WTC11 (cell line): ENCODE measurements around the gene STK39. TPM values are rescaled to one million over a fixed set of nuclear protein-coding genes. Genes with fewer than 3 reads are reported as not detected.

ENCODE experiments used
- ATAC-seq: fragments of 200-7000 bp; cut with Tn5 transposase; 2 replicates; pipeline ENCODE4 v1.10.0; 2021; ENCODE audit warnings: mild to moderate bottlenecking, moderate library complexity
- CTCF ChIA-PET: fragments of 300-600 bp; sonication (Branson Sonifier 250); formaldehyde crosslinking; loops from one replicate; lab custom pipeline; 2021; ENCODE audit warnings: antibody characterized with exemption; lab: Charles Lee
- POLR2A ChIA-PET: fragments of 350-600 bp; sonication (Branson Sonifier 250); formaldehyde crosslinking; loops from one replicate; lab custom pipeline; 2021; ENCODE audit warnings: antibody characterized with exemption; lab: Charles Lee
- DNase-seq: peaks from one replicate; pipeline ENCODE4 v3.0.0; 2021; ENCODE audit warnings: low spot score
- H3K27ac Mint-ChIP-seq: 2 replicates; pipeline ENCODE4 v1.8.0; 2021; ENCODE audit warnings: mixed read lengths
- H3K27me3 Mint-ChIP-seq: 2 replicates; pipeline ENCODE4 v1.8.0; 2021; ENCODE audit warnings: low read depth, mild to moderate bottlenecking, moderate library complexity, mixed read lengths
- H3K36me3 Mint-ChIP-seq: 2 replicates; pipeline ENCODE4 v1.8.0; 2021; ENCODE audit warnings: mixed read lengths
- H3K4me1 Mint-ChIP-seq: 2 replicates; pipeline ENCODE4 v1.8.0; 2022; ENCODE audit warnings: mixed read lengths
- H3K4me3 Mint-ChIP-seq: 2 replicates; pipeline ENCODE4 v1.8.0; 2021; ENCODE audit warnings: mild to moderate bottlenecking, moderate library complexity, mixed read lengths
- H3K9me3 Mint-ChIP-seq: 2 replicates; pipeline ENCODE4 v1.8.0; 2021; ENCODE audit warnings: mixed read lengths
- CREM ChIP-seq: sonication (generic); formaldehyde crosslinking; IDR thresholded peaks from 2 replicates; pipeline ENCODE4 v1.8.1; 2022; ENCODE audit warnings: mild to moderate bottlenecking, missing genetic modification reagents, moderate library complexity
- CTCF ChIP-seq: fragments of 200-600 bp; IDR thresholded peaks from 2 replicates; pipeline ENCODE4 v1.8.0; 2022; ENCODE audit warnings: antibody characterized with exemption
- E2F1 ChIP-seq: sonication (generic); formaldehyde crosslinking; IDR thresholded peaks from 2 replicates; pipeline ENCODE4 v1.8.0; 2022; ENCODE audit warnings: mild to moderate bottlenecking, missing genetic modification reagents
- ERG ChIP-seq: fragments of 250-450 bp; sonication (Bioruptor Pico); IDR thresholded peaks from 2 replicates; pipeline ENCODE4 v1.8.0; 2021; ENCODE audit warnings: mild to moderate bottlenecking
- GTF2I ChIP-seq: fragments of 250-450 bp; sonication (Bioruptor Pico); conservative IDR thresholded peaks from 2 replicates; pipeline ENCODE4 v1.4.0; 2021; ENCODE audit warnings: mild to moderate bottlenecking
- JAZF1 ChIP-seq: fragments of 250-450 bp; sonication (Bioruptor Pico); IDR thresholded peaks from 2 replicates; pipeline ENCODE4 v1.9.0; 2021; ENCODE audit warnings: moderate library complexity, mild to moderate bottlenecking, inconsistent platforms
- MLX ChIP-seq: sonication (generic); formaldehyde crosslinking; IDR thresholded peaks from 2 replicates; pipeline ENCODE4 v1.8.1; 2023; ENCODE audit warnings: mild to moderate bottlenecking, missing genetic modification reagents, moderate library complexity
- NFATC4 ChIP-seq: fragments of 250-450 bp; sonication (Bioruptor Pico); IDR thresholded peaks from 2 replicates; pipeline ENCODE4 v1.9.0; 2021; ENCODE audit warnings: mild to moderate bottlenecking
- PREB ChIP-seq: sonication (generic); formaldehyde crosslinking; IDR thresholded peaks from 2 replicates; pipeline ENCODE4 v1.8.1; 2022; ENCODE audit warnings: mild to moderate bottlenecking, missing genetic modification reagents, moderate library complexity, borderline replicate concordance
- RELA ChIP-seq: sonication (generic); formaldehyde crosslinking; IDR thresholded peaks from 2 replicates; pipeline ENCODE4 v1.8.1; 2022; ENCODE audit warnings: missing genetic modification reagents, mild to moderate bottlenecking, borderline replicate concordance
- USF1 ChIP-seq: sonication (generic); formaldehyde crosslinking; IDR thresholded peaks from 2 replicates; pipeline ENCODE4 v1.8.0; 2022; ENCODE audit warnings: mild to moderate bottlenecking, missing genetic modification reagents
- ZBTB21 ChIP-seq: sonication (generic); formaldehyde crosslinking; IDR thresholded peaks from 2 replicates; pipeline ENCODE4 v1.8.1; 2023; ENCODE audit warnings: mild to moderate bottlenecking, missing genetic modification reagents, borderline replicate concordance
- ZNF138 ChIP-seq: sonication (generic); formaldehyde crosslinking; conservative IDR thresholded peaks from 2 replicates; pipeline ENCODE4 v1.8.1; 2022; ENCODE audit warnings: mild to moderate bottlenecking, moderate library complexity, missing genetic modification reagents
- ZNF219 ChIP-seq: sonication (generic); formaldehyde crosslinking; IDR thresholded peaks from 2 replicates; pipeline ENCODE4 v1.8.0; 2023; ENCODE audit warnings: missing genetic modification reagents, mild to moderate bottlenecking, borderline replicate concordance
- ZNF232 ChIP-seq: sonication (generic); formaldehyde crosslinking; IDR thresholded peaks from 2 replicates; pipeline ENCODE4 v1.8.0; 2022; ENCODE audit warnings: mild to moderate bottlenecking, missing genetic modification reagents
- ZNF263 ChIP-seq: sonication (generic); formaldehyde crosslinking; IDR thresholded peaks from 2 replicates; pipeline ENCODE4 v1.8.1; 2022; ENCODE audit warnings: low read depth, mild to moderate bottlenecking, moderate library complexity, missing genetic modification reagents
- ZNF317 ChIP-seq: sonication (generic); formaldehyde crosslinking; IDR thresholded peaks from 2 replicates; pipeline ENCODE4 v1.8.1; 2023; ENCODE audit warnings: low read depth, mild to moderate bottlenecking, moderate library complexity, missing genetic modification reagents, borderline replicate concordance
- total RNA-seq: library from RNA; stranded (reverse); gene quantifications from 3 replicates; pipeline ENCODE4 v1.2.3, GENCODE V29; 2021

STK39 gene
- total RNA-seq, 1 experiment from 2014 or later = 20.5 TPM

DNA sequence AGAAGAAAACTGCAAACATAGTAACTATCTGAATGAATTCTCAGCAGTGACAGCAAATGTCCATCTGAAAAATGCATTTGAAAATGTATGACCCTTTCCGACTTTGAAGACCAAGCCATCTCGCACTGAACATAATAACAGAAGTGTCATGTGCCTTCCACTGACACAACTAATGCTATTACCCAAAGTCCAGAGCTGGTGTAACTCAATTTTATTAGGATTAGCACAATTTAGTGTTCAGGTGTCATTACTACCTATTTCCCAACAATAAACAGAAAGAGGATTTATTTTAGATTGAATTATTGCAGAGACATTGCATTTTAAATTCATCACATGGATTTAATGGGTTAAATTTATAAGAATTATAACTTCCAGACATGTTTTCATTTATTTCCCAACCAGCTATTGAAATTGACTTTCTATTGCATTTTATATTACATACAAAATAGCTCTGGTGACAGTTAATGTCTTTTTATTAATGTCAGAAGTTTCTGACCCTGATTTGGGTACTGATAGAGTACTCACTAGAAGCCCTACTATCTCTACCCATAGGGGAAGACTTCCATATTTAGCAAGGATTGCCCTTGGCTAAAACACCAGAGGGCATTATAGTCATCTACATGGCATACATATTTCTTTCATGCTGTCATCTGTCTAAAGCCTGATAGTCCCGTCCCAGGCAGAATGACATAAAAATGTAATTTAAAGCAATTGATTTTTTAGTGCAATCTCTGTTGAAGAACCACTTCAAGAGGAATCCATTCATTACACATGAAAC, 7.0 kb upstream of the STK39 start (continued):
- no peak for TF ChIP-seq MLX
- no peak for TF ChIP-seq ZNF263 (CRISPR knock-in tag)
- no peak for TF ChIP-seq USF1 (CRISPR knock-in tag)
- no peak for TF ChIP-seq NFATC4 (CRISPR knock-in tag)
- no peak for TF ChIP-seq CREM (CRISPR knock-in tag)

DNA sequence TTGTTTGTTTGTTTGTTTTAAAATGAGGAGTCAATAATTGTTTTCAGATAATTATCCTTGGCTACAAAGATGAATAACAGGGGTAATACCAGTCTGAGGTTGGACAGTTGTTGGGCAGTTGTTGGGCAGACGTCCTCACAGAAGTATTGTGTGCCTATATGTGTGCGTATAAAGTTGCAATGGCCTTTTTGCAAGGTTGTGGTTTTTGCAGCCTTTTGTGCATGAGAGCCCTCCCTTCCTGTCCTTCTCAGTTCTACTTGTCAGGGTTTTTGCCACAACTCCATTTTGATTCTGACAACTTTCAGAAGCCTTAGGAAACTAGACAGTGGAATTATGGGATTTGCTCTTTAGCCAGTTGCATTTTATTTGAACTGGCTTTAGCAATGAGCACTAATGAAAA, 6.0 kb upstream of the STK39 start:
- CTCF ChIA-PET = no interaction called here
- Mint-ChIP-seq H3K27ac (no peak overlapping the region), H3K4me3 (no peak overlapping the region), H3K36me3 (peaks cover 2% of the 10 kb centered on the region; the same call in 1 of the 2 replicates), H3K4me1 (peaks cover 8% of the 10 kb centered on the region), H3K27me3 (no peaks in the 10 kb centered on the region), H3K9me3 (peaks cover 7% of the 10 kb centered on the region)
- no peak for ATAC-seq
- no peak for DNase-seq
- no peak for TF ChIP-seq ZNF232
- no peak for TF ChIP-seq JAZF1 (CRISPR knock-in tag)
- no peak for TF ChIP-seq RELA (CRISPR knock-in tag)
- no peak for TF ChIP-seq ZNF317 (CRISPR knock-in tag)
- no peak for TF ChIP-seq PREB
- POLR2A ChIA-PET = no interaction called here

GRCh38 chr2:168252976-168253375, 5.6 kb upstream of the STK39 start:
- H3K4me3 Mint-ChIP-seq = no peak overlapping the region
- no peaks in the 10 kb centered on the region for H3K27me3 Mint-ChIP-seq
- no peak for ATAC-seq
- CTCF ChIA-PET = interaction anchor here (0.6 kb wide), 1 partner anchor 79 kb away, joined by 3 read pairs; no protein-coding TSS in a partner anchor
- H3K27ac Mint-ChIP-seq = no peak overlapping the region
- TF ChIP-seq ZNF138 (CRISPR knock-in tag) = no peak
- TF ChIP-seq GTF2I (CRISPR knock-in tag) = no peak
- no peak for TF ChIP-seq ERG
- TF ChIP-seq ZBTB21 (CRISPR knock-in tag) = no peak
- TF ChIP-seq CTCF = no peak
- no peak for TF ChIP-seq E2F1 (CRISPR knock-in tag)
- no peak for TF ChIP-seq ZNF219 (CRISPR knock-in tag)
- H3K36me3 Mint-ChIP-seq = no peaks in the 10 kb centered on the region
- DNase-seq = no peak
- POLR2A ChIA-PET = no interaction called here
- peaks cover 5% of the 10 kb centered on the region; the same call in 1 of the 2 replicates for H3K9me3 Mint-ChIP-seq
- H3K4me1 Mint-ChIP-seq = peaks cover 12% of the 10 kb centered on the region
